ENCODE results near the gene ACOD1. TPM values are rescaled to one million over a fixed set of nuclear protein-coding genes. Genes with fewer than 3 reads are reported as not detected.
A peak's percentile ranks its signal among the peaks of the same experiment; 100 is the strongest.
"Not testable (repeated sequence)": the region's sequence is repeated elsewhere in the genome, so short reads cannot be mapped to it uniquely, and the experiment has no call there.

Gene ACOD1
- total RNA-seq, 6 experiments from 2014 or later, result not detected

DNA sequence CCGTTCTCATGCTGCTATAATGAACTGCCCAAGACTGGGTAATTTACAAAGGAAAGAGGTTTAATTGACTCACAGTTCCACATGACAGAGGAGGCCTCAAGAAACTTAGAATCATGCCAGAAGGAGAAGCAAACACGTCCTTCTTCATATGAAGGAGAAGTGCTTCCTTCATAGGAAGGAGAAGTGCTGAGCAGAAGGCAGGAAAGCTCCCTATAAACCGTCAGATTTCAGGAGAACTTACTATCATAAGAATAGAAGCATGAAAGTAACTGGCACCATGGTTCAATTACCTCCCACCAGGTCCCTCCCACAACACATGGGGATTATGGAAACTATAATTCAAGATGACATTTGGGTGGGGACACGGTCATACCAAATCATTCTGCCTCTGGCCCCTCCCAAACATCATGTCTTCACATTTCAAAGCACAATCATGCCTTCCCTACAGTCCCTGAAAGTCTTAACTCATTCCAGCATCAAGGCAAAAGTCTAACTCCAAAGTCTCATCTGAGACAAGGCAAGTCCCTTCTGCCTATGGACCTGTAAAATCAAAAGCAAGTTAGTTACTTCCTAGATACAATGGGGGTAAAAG lies 10.6 kb downstream of the ACOD1 start:
- H3K27me3 Mint-ChIP-seq (ENCODE audit: insufficient read depth), result peaks cover 2% of the 10 kb centered on the region
- TF ChIP-seq, protein P1, sequence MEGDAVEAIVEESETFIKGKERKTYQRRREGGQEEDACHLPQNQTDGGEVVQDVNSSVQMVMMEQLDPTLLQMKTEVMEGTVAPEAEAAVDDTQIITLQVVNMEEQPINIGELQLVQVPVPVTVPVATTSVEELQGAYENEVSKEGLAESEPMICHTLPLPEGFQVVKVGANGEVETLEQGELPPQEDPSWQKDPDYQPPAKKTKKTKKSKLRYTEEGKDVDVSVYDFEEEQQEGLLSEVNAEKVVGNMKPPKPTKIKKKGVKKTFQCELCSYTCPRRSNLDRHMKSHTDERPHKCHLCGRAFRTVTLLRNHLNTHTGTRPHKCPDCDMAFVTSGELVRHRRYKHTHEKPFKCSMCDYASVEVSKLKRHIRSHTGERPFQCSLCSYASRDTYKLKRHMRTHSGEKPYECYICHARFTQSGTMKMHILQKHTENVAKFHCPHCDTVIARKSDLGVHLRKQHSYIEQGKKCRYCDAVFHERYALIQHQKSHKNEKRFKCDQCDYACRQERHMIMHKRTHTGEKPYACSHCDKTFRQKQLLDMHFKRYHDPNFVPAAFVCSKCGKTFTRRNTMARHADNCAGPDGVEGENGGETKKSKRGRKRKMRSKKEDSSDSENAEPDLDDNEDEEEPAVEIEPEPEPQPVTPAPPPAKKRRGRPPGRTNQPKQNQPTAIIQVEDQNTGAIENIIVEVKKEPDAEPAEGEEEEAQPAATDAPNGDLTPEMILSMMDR (IDR thresholded peaks at IDR 0.05), result no peak
- DNase-seq, result no peak
- peaks cover 14% of the 10 kb centered on the region for H3K9me3 Mint-ChIP-seq
- H3K4me3 Mint-ChIP-seq, result no peak overlapping the region
- no peak overlapping the region for H3K27ac Mint-ChIP-seq
- no peaks in the 10 kb centered on the region for H3K4me1 Mint-ChIP-seq (ENCODE audit: low read depth)
- peaks cover 8% of the 10 kb centered on the region; the same call in 1 of the 2 replicates for H3K36me3 Mint-ChIP-seq (ENCODE audit: low read depth)

- not testable (repeated sequence) for H3K4me1 Mint-ChIP-seq (ENCODE audit: low read depth); DNase-seq; H3K36me3 Mint-ChIP-seq (ENCODE audit: low read depth); H3K27me3 Mint-ChIP-seq (ENCODE audit: insufficient read depth); H3K4me3 Mint-ChIP-seq; H3K27ac Mint-ChIP-seq
- H3K9me3 Mint-ChIP-seq, result peaks cover 14% of the 10 kb centered on the region
These were observed 11.4 kb downstream of the ACOD1 start for GRCh38 chr13:76959734-76960133.

DNA sequence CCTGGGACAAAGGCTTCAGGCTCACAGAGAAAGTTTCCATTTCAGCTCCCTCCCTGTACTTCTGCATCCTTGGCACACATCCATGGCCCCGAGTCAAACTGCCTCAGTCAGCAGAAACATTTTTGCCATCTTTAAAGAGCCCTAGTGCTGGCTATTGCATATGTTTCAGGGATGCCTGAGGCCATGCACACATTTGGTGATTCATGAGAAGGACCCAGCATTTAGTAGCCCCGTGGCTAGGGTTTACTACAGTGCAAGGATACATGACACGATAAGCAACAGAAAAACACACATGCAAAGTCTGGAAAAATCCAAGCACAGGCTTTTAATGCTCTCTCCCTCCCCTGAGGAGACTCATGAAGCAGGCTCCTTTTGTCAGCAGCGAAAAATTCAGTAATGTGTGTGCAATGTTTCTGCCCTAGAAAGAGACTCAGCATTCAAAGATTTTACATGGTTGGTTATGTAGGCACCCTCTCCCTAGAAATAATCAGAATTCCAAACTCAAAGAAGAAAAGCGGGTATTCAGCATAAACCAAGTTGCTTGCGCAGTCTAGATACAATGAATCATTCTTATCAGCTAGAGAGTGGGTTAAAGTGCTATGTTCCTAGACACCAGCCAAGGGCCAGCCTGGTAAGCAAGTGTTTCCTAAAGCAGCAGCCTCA lies 17.6 kb downstream of the ACOD1 start:
- peak; percentile 88 for DNase-seq
- Mint-ChIP-seq H3K4me3 (no peak overlapping the region), H3K36me3 (ENCODE audit: low read depth) (no peaks in the 10 kb centered on the region), H3K27me3 (ENCODE audit: insufficient read depth) (peaks cover 17% of the 10 kb centered on the region), H3K9me3 (no peaks in the 10 kb centered on the region), H3K27ac (peak overlapping the region; percentile 60), H3K4me1 (ENCODE audit: low read depth) (peaks cover 23% of the 10 kb centered on the region)
- TF ChIP-seq, protein P1 (IDR thresholded peaks at IDR 0.05), result no peak

DNA sequence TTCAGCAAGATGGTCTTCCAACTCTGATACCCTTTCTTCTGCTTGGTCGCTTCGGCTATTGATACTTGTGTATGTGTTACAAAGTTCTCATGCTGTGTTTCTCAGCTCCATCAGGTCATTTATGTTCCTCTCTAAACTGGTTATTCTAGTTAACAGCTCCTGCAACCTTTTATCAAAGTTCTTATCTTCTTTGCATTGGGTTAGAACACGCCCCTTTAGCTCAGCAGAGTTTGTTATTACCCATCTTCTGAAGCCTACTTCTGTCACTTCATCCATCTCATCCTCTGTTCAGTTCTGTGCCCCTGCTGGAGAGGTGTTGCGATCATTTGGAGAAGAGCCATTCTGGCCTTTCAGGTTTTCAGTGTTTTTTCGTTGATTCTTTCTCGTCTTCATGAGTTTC lies 18.7 kb downstream of the ACOD1 start:
- H3K27ac Mint-ChIP-seq, result no peak overlapping the region

DNA sequence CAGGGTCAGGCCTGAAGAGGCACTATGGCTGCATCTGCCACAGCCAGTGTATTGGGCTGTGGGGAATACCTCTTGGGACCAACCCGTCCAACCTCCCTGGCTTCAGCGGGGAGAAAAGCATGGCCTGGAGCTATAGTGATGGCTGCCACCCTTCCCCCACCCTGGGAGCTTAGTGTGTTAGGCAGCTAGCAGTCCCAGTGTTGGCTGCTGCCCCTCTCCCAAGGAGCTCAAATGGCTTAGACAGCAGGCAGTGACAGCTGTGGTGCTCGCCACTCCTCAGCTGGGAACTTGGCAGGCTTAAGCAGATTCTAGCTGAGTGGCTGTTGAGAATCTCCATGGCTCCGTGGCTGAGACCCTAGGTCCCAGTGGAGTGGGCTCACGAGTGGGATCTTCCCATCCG lies 19.7 kb downstream of the ACOD1 start:
- H3K27ac Mint-ChIP-seq, result no peak overlapping the region
- peaks cover 20% of the 10 kb centered on the region for H3K27me3 Mint-ChIP-seq (ENCODE audit: insufficient read depth)
- no peak for DNase-seq
- H3K4me1 Mint-ChIP-seq (ENCODE audit: low read depth), result peaks cover 23% of the 10 kb centered on the region
- TF ChIP-seq, protein P1 (IDR thresholded peaks at IDR 0.05), result no peak
- no peak overlapping the region for H3K4me3 Mint-ChIP-seq
- H3K9me3 Mint-ChIP-seq, result no peaks in the 10 kb centered on the region
- no peaks in the 10 kb centered on the region for H3K36me3 Mint-ChIP-seq (ENCODE audit: low read depth)

More for the DNA sequence above, 18.7 kb downstream of the ACOD1 start:
- H3K27me3 Mint-ChIP-seq (ENCODE audit: insufficient read depth), result peaks cover 17% of the 10 kb centered on the region
- no peaks in the 10 kb centered on the region for H3K9me3 Mint-ChIP-seq
- no peak overlapping the region for H3K4me3 Mint-ChIP-seq
- DNase-seq, result no peak
- TF ChIP-seq, protein P1 (IDR thresholded peaks at IDR 0.05), result no peak
- H3K36me3 Mint-ChIP-seq (ENCODE audit: low read depth), result no peaks in the 10 kb centered on the region
- H3K4me1 Mint-ChIP-seq (ENCODE audit: low read depth), result peaks cover 23% of the 10 kb centered on the region
